Smooth muscle cell of the umbilical artery (primary cell): ENCODE measurements around the gene TGFBR3L. TPM values are rescaled to one million over a fixed set of nuclear protein-coding genes. Genes with fewer than 3 reads are reported as not detected.

Experiments
- total RNA-seq: library from RNA; depleted of rRNA; stranded (reverse); fragments of >200 nt; gene quantifications from 2 replicates; pipeline ENCODE4 v1.2.3, GENCODE V29; 2014

TGFBR3L gene
- total RNA-seq, result 1.7 and 2.7 TPM in 2 replicates

DNA sequence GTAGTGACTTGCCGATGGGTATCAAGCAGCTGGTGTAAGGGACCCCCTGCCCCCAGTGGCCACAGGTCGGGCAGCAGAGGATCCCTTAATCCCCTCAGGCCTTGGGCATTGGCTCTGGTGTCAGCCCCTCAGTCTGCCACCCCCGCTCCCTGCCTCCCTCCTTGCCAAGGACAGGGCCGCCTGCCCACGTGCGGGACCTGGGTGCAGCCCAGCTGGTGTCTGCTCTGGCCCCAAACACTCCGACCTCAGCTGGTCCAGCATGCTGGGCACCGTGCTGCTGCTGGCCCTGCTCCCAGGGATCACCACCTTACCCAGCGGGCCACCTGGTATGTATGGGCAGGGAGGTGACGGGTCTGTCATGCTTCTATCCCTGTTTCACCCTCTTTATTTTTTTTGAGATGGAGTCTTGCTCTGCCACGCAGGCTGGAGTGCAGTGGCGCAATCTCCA is at the start of gene TGFBR3L:
Gene TGFBR3L (plus strand): TSS at position 233 of the 448 bp plus-strand sequence.

DNA sequence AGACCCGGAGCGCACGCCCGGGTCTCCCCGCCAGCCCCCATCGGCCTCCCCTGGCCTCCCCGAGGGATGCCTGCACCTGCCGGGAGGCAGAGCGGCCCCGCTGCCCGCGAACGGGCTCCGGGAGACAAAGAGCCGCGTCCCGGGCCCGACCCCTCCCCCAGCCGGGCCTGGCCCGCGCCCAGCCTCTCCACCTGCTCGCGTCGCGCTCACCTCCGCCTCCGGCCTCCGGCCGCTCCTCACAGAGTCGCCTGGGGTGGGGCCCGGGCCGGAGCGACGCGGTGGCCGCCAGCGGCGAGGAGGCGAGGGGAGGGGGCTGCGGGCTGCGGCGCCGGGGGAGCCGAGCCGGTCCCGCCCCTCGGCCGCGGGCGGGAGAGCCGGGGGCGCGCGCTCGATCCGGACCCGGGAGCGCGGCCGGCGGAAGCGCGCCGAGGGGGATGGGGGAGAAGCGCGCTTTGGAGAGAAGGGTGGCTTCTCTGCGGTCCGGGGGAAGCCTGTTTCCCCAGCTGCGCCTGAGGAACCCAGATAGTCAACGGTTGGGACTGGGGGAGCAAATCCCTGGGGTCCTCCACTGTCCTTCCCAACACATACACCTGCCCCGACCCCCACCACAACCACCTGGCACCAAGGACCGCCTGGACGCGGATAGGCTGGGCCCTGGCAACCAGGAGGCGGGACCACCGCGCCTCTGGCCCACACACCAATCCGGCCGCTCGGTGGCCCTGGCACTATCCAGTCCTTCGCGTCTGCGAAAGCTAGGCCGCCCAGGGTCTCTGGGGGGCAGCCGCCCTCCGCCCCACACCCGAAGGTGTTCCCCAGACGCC is 40.3 kb upstream of the TGFBR3L start, which contains the start of gene PRR36:
Gene PRR36 (minus strand): TSS at position 315 of the 821 bp plus-strand sequence. CDS start 701 bp downstream, outside the sequence.

DNA sequence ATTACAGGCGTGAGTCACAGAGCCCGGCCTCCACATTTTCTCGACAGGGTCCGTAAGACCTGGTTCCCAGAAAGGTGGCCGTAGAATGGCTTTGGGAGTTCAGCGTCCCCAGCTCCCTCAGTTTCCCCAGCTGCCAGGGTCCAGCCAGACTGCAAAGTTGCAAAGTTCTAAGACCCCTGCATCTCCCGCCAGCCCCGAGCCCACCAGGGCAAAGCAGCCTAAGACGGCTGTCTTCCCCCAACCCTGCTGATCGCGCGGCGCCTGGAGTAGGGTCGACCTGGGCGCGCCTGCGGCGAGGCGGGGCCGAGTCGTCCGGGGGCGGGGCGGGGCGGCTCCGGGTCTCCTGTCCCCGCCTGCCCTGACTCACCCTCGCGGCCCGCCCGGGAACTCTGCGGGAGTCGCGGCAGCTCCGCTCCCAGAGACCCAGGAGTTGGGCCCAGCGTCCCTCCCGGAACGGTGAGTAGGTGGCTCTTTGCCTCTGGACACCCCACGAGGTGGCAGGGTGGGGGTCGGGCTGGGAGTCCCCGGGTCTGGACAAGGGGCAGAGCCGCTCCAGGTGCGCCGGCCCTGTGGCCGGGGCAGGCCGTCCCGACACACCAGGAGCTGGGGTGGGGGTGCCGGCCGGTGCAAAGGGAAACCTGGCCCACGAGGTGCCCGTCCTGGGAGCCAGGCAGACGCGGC is 26.3 kb upstream of the TGFBR3L start, which contains the start of gene LRRC8E:
Gene LRRC8E (plus strand): TSS at position 366 of the 681 bp plus-strand sequence. CDS start 7,094 bp downstream, outside the sequence.

DNA sequence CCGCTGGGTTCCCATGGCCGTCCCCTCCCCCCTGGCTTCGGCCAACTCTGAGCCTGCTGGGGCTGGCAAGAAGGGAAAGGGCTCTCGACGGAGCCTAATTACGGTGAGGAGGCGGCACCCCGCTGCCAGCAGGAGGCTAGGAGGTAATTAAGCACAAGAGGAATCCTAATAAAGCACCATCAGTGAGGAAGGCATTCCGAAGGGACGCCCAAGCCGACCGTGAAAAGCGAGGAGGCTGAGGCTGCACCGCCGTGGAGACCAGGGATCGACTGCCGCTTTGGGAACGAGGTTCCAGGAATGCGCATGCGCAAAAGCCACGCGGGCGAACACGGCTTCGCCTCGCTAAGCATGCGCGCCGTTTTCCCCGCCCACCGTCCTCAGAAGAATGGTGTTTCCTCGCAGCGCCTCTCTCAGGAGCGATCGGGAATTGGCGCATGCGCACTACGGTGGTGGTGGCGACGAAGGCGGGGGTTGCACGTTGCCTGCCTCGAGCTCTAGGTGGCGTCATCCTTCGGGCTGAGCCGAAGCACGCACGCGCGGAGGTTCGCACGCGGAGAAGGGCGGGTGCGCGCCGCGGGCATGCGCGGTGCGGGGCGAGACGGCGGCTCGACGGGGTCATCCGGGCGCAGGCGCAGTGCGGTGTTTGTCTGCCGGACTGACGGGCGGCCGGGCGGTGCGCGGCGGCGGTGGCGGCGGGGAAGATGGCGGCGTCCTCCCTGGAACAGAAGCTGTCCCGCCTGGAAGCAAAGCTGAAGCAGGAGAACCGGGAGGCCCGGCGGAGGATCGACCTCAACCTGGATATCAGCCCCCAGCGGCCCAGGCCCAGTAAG is 11.2 kb upstream of the TGFBR3L start, which contains the start of gene MAP2K7:
Gene MAP2K7 (plus strand): TSS at position 634 of the 830 bp plus-strand sequence. CDS start 68 bp downstream, at position 702.

DNA sequence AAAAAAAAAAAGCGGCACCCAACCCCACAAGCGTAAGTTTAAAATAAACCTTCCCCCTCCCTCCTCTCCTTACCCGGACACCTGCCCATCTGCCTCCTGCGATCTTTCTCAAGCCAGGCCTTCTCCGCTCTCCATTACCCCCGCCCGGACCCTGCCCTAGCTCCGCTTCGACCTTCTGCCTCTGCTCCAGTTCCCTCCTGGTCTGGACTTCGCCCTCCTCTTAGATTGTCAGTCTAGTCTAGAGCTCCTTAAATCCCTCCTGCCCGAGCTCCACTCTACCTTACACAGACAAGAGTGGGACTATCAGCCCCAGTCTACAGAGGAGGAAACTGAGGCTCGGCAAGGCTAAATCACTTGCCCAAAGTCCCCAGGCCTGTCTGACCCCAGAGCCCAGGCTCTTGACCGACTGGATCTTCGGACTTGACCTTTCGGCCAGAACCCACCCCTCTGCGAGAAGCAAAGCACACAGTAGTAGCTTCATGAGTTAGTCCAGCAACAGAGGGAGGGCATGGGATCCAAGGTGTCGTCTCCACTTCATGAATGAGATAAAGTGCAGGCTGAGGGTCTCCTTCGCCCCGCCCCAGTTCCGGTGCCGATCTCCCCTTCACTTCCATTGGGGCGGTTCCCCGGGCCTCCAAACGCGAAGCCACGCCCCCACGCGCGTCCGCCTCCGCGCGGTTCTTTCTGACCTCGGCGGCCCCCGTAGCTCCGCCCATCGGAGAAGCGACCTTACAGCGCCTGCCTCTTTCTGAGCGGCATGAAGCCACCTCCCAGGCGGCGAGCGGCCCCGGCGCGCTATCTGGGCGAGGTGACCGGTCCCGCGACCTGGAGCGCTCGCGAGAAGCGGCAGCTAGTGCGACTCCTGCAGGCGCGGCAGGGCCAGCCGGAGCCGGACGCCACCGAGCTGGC is 5.2 kb downstream of the TGFBR3L start, which contains the start of gene SNAPC2:
Gene SNAPC2 (plus strand): TSS at position 729 of the 909 bp plus-strand sequence. CDS start 29 bp downstream, at position 758.

DNA sequence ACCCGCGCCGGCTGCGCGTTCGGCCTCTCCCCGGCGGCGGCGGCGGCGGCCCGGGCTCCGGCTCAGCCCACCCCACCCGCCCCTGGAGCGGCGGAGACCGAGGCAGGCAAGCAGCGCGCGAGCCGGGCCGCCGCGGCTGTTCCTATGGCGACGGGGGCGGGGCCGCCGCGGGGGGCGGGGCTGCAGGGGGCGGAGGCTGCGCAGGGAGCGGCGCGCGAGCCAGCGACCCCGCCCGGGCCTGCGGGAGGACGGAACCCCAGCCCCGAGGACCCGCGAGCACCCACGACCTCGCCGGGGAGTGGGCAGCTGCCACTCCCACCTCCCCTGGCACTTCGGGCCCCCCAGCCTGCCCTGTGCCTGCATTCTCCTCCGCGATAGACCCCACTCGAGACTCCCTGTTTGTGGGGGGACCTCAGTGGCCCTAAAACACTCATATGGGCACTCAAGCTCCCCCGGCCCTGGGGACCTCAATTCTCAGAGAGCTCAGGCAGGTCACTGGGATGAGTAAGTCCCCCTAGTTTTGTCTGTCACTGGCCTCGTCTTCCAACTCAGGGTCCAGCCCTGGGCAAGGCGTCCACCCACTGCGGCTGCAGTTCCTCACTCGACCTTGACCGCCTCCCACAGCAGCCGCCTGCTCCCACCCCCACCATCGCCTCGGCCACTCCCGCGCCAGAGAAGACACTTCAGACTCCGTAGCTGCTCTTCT is 11.5 kb downstream of the TGFBR3L start, which contains the start of gene CTXN1:
Gene CTXN1 (minus strand): TSS at position 115 of the 706 bp plus-strand sequence. CDS start 597 bp downstream, outside the sequence.

DNA sequence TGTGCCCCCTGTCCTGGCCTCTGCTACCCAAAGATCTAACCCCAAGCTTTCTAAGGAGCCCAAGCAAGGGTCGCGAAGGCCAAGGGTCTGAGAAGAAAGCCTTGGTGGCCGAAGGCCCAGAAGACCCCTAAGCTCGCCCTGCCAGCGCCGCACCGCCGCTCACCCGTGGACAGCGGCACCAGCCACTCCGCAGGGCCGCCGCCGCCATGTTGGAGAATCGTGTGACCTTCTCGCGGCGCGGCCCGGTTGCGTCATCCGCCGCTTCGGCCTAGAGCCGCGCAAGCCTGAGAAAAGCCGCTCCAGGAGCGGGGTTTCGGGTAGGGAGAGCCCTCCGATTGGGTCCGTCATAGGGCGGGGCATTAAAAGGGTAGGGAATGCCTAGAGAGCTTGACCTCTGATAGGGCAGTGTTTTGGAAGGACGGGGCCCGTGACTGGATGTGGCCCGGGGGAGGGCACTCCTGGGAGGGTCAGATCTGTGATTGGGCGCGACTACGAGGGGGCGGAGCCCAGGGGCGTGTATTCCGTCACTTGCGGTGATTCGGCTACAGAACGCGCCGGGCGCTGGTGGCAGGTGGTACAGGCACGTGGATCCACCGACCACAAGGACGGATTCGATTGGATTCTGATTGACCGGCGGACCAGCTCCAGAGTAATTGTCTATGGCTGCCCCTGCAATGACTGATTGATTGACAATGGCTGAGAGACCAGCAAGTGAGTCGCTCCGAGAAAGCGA is 29.0 kb downstream of the TGFBR3L start, which contains the start of gene TIMM44:
Gene TIMM44 (minus strand): TSS at position 223 of the 733 bp plus-strand sequence. CDS start 15 bp downstream, at position 208.

Other genes starting within 250 kb of the TGFBR3L start
- not detected in 2 replicates for gene RETN, start 245.8 kb upstream of the TGFBR3L start, total RNA-seq
- gene MCEMP1, start 237.7 kb upstream of the TGFBR3L start, total RNA-seq, result not detected in 2 replicates
- gene TRAPPC5, start 234.0 kb upstream of the TGFBR3L start, total RNA-seq, result 52.3 and 56.1 TPM in 2 replicates
- not detected in 2 replicates for gene FCER2, start 212.7 kb upstream of the TGFBR3L start, total RNA-seq
- not detected in 2 replicates for gene CLEC4G, start 182.7 kb upstream of the TGFBR3L start, total RNA-seq
- not detected in 2 replicates for gene CD209, start 167.3 kb upstream of the TGFBR3L start, total RNA-seq
- gene CLEC4M, start 151.6 kb upstream of the TGFBR3L start, total RNA-seq, result not detected in 2 replicates
- gene EVI5L, start 84.6 kb upstream of the TGFBR3L start, total RNA-seq, result 19.0 and 25.4 TPM in 2 replicates
- 0.09 TPM in 1 of 2 replicates, not detected in the other for gene PRR36, start 40.4 kb upstream of the TGFBR3L start, total RNA-seq
- gene LRRC8E, start 26.3 kb upstream of the TGFBR3L start, total RNA-seq, result 5.9 TPM in 2 replicates
- 7.4 and 13.7 TPM in 2 replicates for gene MAP2K7, start 11.0 kb upstream of the TGFBR3L start, total RNA-seq
- gene SNAPC2, start 5.5 kb downstream of the TGFBR3L start, total RNA-seq, result 9.5 and 19.7 TPM in 2 replicates
- 2.1 and 9.5 TPM in 2 replicates for gene CTXN1, start 11.3 kb downstream of the TGFBR3L start, total RNA-seq
- 42.5 and 45.9 TPM in 2 replicates for gene TIMM44, start 28.8 kb downstream of the TGFBR3L start, total RNA-seq
- gene ELAVL1, start 90.8 kb downstream of the TGFBR3L start, total RNA-seq, result 35.6 and 74.0 TPM in 2 replicates
- not detected in 2 replicates for gene CCL25, start 137.9 kb downstream of the TGFBR3L start, total RNA-seq
- not detected in 2 replicates for gene FBN3, start 234.8 kb downstream of the TGFBR3L start, total RNA-seq